Epithelial cell of esophagus (primary cell): ENCODE results near the gene RUNX1.
A peak's percentile ranks its signal among the peaks of the same experiment; 100 is the strongest.

Source experiments
- DNase-seq: peaks from one replicate; pipeline ENCODE4 v3.0.0; 2010; ENCODE audit warnings: low read depth
- H3K4me3 ChIP-seq: 2 replicates; pipeline ENCODE4 v1.5.1; 2011; ENCODE audit warnings: mild to moderate bottlenecking, low read length, control low read depth
- CTCF ChIP-seq: IDR thresholded peaks from 2 replicates; pipeline ENCODE4 v1.5.1; 2011; ENCODE audit warnings: low read depth, mild to moderate bottlenecking, low read length, control low read depth, inconsistent platforms; ENCODE audit not compliant: insufficient read depth; ENCODE audit errors: missing control alignments

RUNX1 gene

GRCh38 chr21:35048706-35049617, at the start of gene RUNX1:
TSS of gene RUNX1 (minus strand) at chr21:35049302.
- TF ChIP-seq CTCF: no peak
- DNase-seq: peak; percentile 70
- H3K4me3 ChIP-seq: no peak within 1 kb of the TSS

- TF ChIP-seq CTCF: no peak
- DNase-seq: no peak
- H3K4me3 ChIP-seq: no peak overlapping the region
These were observed 48.4 kb upstream of the RUNX1 start for GRCh38 chr21:35097525-35097924.

GRCh38 chr21:35096959-35097358, 47.9 kb upstream of the RUNX1 start:
- no peak overlapping the region for H3K4me3 ChIP-seq
- no peak for DNase-seq
- TF ChIP-seq CTCF: no peak

GRCh38 chr21:35095859-35096291, 46.8 kb upstream of the RUNX1 start:
- no peak for TF ChIP-seq CTCF
- no peak for DNase-seq
- no peak overlapping the region for H3K4me3 ChIP-seq

- DNase-seq: no peak
- TF ChIP-seq CTCF: no peak
- H3K4me3 ChIP-seq: no peak overlapping the region
These were observed 44.4 kb upstream of the RUNX1 start for GRCh38 chr21:35093514-35093913.

- peak; percentile 29 for DNase-seq
- H3K4me3 ChIP-seq: no peak overlapping the region
- TF ChIP-seq CTCF: no peak
These were observed 42.4 kb upstream of the RUNX1 start for GRCh38 chr21:35091496-35091895.

- DNase-seq: no peak
- TF ChIP-seq CTCF: no peak
- H3K4me3 ChIP-seq: no peak overlapping the region
These were observed 41.3 kb upstream of the RUNX1 start for GRCh38 chr21:35090403-35090802.
